CD4-positive, alpha-beta T cell (primary cell): ENCODE measurements around the gene TMIGD2. TPM values are rescaled to one million over a fixed set of nuclear protein-coding genes. Genes with fewer than 3 reads are reported as not detected.

Experiments used
- ATAC-seq: fragments of 200-7000 bp; cut with Tn5 transposase; one replicate; pipeline ENCODE4 v1.10.0; 2022; ENCODE audit warnings: mild to moderate bottlenecking; ENCODE audit not compliant: poor library complexity
- CTCF ChIA-PET: fragments of 350-600 bp; sonication (Branson Sonifier 250); formaldehyde crosslinking; loops from one replicate; lab custom pipeline; 2021; ENCODE audit warnings: antibody characterized with exemption, inconsistent platforms; lab: Charles Lee
- POLR2A ChIA-PET: fragments of 350-600 bp; sonication (Branson Sonifier 250); formaldehyde crosslinking; loops from one replicate; lab custom pipeline; 2021; ENCODE audit warnings: antibody characterized with exemption, inconsistent platforms; lab: Charles Lee
- DNase-seq, 14 experiments: peaks; one replicate each; pipeline ENCODE4 v3.0.0-alpha.2; 2013 to 2020; ENCODE audit warnings: mixed read lengths in 2 of 14
- H3K27ac ChIP-seq, 2 donors: one replicate each; pipeline versions ENCODE4 v1.5.1 to v1.7.0; 2013; ENCODE audit warnings: low read length in 2 of 2, low read depth in 1 of 2, mild to moderate bottlenecking in 1 of 2
- H3K27me3 ChIP-seq, 2 experiments: 1 replicate in 1 of 2; 2 replicates in 1 of 2; pipeline versions ENCODE4 v1.6.1 to v1.7.0; 2013; ENCODE audit warnings: low read length in 2 of 2, control low read depth in 1 of 2, mild to moderate bottlenecking in 1 of 2, moderate library complexity in 1 of 2; ENCODE audit not compliant: insufficient read depth in 2 of 2, control insufficient read depth in 1 of 2
- H3K36me3 ChIP-seq: one replicate; pipeline ENCODE4 v1.6.1; 2013; ENCODE audit warnings: low read length, control low read depth; ENCODE audit not compliant: insufficient read depth
- H3K4me1 ChIP-seq: one replicate; pipeline ENCODE4 v1.6.1; 2013; ENCODE audit warnings: low read length, control low read depth; ENCODE audit not compliant: insufficient read depth
- H3K4me3 ChIP-seq: one replicate; pipeline ENCODE4 v1.5.1; 2013; ENCODE audit warnings: mild to moderate bottlenecking, low read length, moderate library complexity
- H3K9me3 ChIP-seq, 2 experiments: 1 replicate in 1 of 2; 2 replicates in 1 of 2; pipeline versions ENCODE4 v1.6.1 to v1.7.0; 2013; ENCODE audit warnings: low read length in 2 of 2, mild to moderate bottlenecking in 2 of 2, control low read depth in 1 of 2, moderate library complexity in 1 of 2; ENCODE audit not compliant: control insufficient read depth in 1 of 2, insufficient read depth in 1 of 2
- H3K27ac Mint-ChIP-seq: one replicate; pipeline ENCODE4 v1.8.0; 2020; ENCODE audit warnings: mixed read lengths
- H3K27me3 Mint-ChIP-seq: one replicate; pipeline ENCODE4 v1.8.0; 2021; ENCODE audit warnings: mixed read lengths
- H3K36me3 Mint-ChIP-seq: one replicate; pipeline ENCODE4 v1.8.0; 2021; ENCODE audit warnings: low read depth, mixed read lengths
- H3K4me1 Mint-ChIP-seq: one replicate; pipeline ENCODE4 v1.8.0; 2021; ENCODE audit warnings: low read depth, mixed read lengths
- H3K4me3 Mint-ChIP-seq: one replicate; pipeline ENCODE4 v1.8.0; 2020; ENCODE audit warnings: mild to moderate bottlenecking, mixed read lengths
- H3K9me3 Mint-ChIP-seq: one replicate; pipeline ENCODE4 v1.8.0; 2020; ENCODE audit warnings: mixed read lengths
- intact Hi-C, 2 experiments: fragments of 100-400 bp; cut with DNase I in 1 of 2; cut with micrococcal nuclease in 1 of 2; formaldehyde crosslinking; loops; one replicate each; pipeline versions ENCODE4 v1.15.1 to v1.9.0; 2023 to 2025; cut with DNase I, micrococcal nuclease
- total RNA-seq, 174 experiments: library from RNA in 2 of 174; stranded (reverse) in 2 of 174; gene quantifications; one replicate each; pipeline ENCODE4 v1.2.3 and lab custom pipeline; 2021 to 2026
- TF ChIP-seq, protein P1 (sequence below): fragments of 200-600 bp; IDR thresholded peaks from one replicate; pipeline ENCODE4 v1.8.0; 2022; ENCODE audit warnings: antibody characterized with exemption, mild to moderate bottlenecking

TMIGD2 gene
- total RNA-seq, 2 experiments from 2014 or later, result 17.6 to 20.9 TPM

DNA sequence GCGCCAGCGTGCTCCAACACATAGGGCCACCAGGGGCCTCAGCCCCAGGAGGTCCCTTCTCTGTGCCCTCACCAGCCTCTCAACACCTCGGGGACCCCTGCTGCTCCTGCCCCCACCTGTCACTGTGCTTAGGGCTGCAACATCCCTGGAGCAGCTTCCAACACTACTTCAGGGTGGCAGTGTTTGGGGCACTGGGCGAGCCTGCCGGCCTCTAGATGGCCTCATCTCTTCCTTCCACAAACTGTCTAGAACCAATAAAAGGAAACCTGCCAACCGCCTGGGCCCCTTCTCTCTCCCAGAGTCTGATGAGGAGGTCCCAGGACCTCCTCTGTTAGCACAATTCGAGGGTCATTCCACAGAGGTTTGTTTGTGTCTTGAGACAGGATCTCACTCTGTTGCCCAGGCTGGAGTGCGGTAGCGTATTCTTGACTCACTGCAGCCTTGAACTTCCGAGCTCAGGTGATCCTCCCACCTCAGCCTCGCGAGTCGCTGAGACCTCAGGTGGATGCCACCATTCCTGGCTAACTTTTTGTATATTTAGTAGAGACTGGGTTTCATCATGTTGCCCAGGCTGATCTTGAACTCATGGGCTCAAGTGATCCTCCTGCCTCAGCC, 33.3 kb downstream of the TMIGD2 start:
- TF ChIP-seq, protein P1, sequence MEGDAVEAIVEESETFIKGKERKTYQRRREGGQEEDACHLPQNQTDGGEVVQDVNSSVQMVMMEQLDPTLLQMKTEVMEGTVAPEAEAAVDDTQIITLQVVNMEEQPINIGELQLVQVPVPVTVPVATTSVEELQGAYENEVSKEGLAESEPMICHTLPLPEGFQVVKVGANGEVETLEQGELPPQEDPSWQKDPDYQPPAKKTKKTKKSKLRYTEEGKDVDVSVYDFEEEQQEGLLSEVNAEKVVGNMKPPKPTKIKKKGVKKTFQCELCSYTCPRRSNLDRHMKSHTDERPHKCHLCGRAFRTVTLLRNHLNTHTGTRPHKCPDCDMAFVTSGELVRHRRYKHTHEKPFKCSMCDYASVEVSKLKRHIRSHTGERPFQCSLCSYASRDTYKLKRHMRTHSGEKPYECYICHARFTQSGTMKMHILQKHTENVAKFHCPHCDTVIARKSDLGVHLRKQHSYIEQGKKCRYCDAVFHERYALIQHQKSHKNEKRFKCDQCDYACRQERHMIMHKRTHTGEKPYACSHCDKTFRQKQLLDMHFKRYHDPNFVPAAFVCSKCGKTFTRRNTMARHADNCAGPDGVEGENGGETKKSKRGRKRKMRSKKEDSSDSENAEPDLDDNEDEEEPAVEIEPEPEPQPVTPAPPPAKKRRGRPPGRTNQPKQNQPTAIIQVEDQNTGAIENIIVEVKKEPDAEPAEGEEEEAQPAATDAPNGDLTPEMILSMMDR, result no peak
- H3K4me1 ChIP-seq, result peaks cover 18% of the 10 kb centered on the region
- ChIA-PET POLR2A (interaction anchor here (1.0 to 1.9 kb wide), 2 partner anchors 74 to 134 kb away, joined by 3 to 7 read pairs; partner anchors contain the start of genes CHAF1A and MPND), CTCF (interaction anchor here (2.2 kb wide), 1 partner anchor 83 kb away, joined by 36 read pairs; no protein-coding TSS in a partner anchor)
- Mint-ChIP-seq H3K4me1 (peaks cover 18% of the 10 kb centered on the region), H3K9me3 (no peaks in the 10 kb centered on the region), H3K36me3 (peaks cover 55% of the 10 kb centered on the region), H3K27ac (no peak overlapping the region), H3K27me3 (no peaks in the 10 kb centered on the region), H3K4me3 (no peak overlapping the region)
- no peak for ATAC-seq
- H3K9me3 ChIP-seq, result peaks cover 0 to 5% of the 10 kb centered on the region in 2 experiments
- no peaks in the 10 kb centered on the region for H3K27me3 ChIP-seq
- peaks cover 58% of the 10 kb centered on the region for H3K36me3 ChIP-seq
- H3K4me3 ChIP-seq, result no peak overlapping the region
- DNase-seq, result no peak
- no peak overlapping the region for H3K27ac ChIP-seq
- intact Hi-C loops, result loop anchor here in 1 of 2 experiments (5.0 kb wide), 1 partner anchor 133 kb away; the partner anchor contains the start of genes CHAF1A and SH3GL1

DNA sequence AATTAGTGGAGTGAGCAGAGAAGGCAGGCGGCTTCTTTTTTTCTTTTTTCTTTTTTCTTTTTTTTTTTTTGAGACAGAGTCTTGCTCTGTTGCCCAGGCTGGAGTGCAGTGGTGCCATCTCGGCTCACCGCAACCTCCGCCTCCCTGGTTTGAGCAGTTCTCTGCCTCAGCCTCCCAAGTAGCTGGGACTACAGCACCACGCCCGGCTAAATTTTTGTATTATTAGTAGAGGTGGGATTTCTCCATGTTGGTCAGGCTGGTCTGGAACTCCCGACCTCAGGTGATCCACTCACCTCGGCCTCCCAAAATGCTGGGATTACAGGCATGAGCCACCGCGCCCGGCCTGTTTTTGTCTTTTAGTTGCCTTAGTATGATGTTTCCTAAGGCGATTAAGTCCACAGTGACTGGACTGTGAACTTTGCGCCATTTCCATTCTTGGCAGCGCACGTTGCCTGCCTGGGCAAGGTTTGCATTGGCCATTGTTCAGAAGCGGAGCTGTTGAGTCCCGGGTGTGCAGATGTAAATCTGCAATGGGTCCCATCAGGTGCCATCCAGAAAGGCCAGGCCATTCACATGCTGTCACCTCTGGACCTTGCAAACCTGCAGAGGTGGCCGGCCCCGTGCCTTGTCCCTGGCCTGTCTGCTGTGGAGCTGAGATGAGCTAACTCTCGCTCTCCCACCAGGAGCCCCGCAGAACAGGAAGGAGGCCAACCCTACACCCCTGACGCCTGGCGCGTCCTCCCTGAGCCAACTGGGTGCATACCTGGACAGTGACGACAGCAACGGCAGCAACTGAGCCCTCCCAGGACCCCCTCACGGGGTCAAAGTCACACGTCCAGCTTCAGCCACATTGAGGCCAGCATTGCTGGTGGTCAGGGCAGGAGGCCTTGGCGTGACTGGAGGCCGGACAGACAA, 34.0 kb downstream of the TMIGD2 start:
- ATAC-seq (no peak), DNase-seq (no peak)
- H3K36me3 Mint-ChIP-seq, result peaks cover 58% of the 10 kb centered on the region
- POLR2A ChIA-PET, result interaction anchor here (1.0 to 1.9 kb wide), 3 partner anchors 51 to 134 kb away, joined by 3 to 7 read pairs (median 4); partner anchors contain the start of genes CHAF1A and MPND
- Histone ChIP-seq H3K9me3 (peaks cover 0 to 5% of the 10 kb centered on the region in 2 experiments), H3K27ac (no peak overlapping the region), H3K4me1 (peaks cover 19% of the 10 kb centered on the region), H3K36me3 (peaks cover 61% of the 10 kb centered on the region), H3K4me3 (no peak overlapping the region), H3K27me3 (no peaks in the 10 kb centered on the region)
- CTCF ChIA-PET, result interaction anchor here (1.3 to 2.2 kb wide), 5 partner anchors 8 to 257 kb away, joined by 4 to 36 read pairs (median 7); partner anchors contain the start of genes MPND and SH3GL1
- no peaks in the 10 kb centered on the region for H3K27me3 Mint-ChIP-seq
- peaks cover 18% of the 10 kb centered on the region for H3K4me1 Mint-ChIP-seq
- intact Hi-C loops, result loop anchor here (1.0 to 5.0 kb wide), 4 partner anchors 84 to 257 kb away; partner anchors contain the start of genes CHAF1A (in 2 of the 2) and SH3GL1 (in 1 of the 2)
- no peak overlapping the region for H3K4me3 Mint-ChIP-seq
- TF ChIP-seq, protein P1, result no peak
- no peak overlapping the region for H3K27ac Mint-ChIP-seq
- no peaks in the 10 kb centered on the region for H3K9me3 Mint-ChIP-seq
